Left cardiac atrium (tissue), 4 donors: ENCODE measurements around the gene GPR68. TPM values are rescaled to one million over a fixed set of nuclear protein-coding genes. Genes with fewer than 3 reads are reported as not detected.
"Not testable (repeated sequence)": the region's sequence is repeated elsewhere in the genome, so short reads cannot be mapped to it uniquely, and the experiment has no call there.

Source experiments
- ATAC-seq, 2 donors: fragments of 200-7000 bp; cut with Tn5 transposase; one replicate each; pipeline ENCODE4 v1.9.1; 2020; ENCODE audit warnings: mild to moderate bottlenecking in 2 of 2, moderate library complexity in 2 of 2
- DNase-seq: peaks from one replicate; pipeline ENCODE4 v3.0.0-alpha.2; 2020
- intact Hi-C, 2 donors: fragments of 100-400 bp; cut with DNase I; formaldehyde crosslinking; loops; one replicate each; pipeline versions ENCODE4 v1.14.1 to v1.15.1; 2022 to 2023
- total RNA-seq, 2 donors: library from RNA; stranded (reverse); fragmentation: NEBNext Ultra II Directional; extraction: Animal tissue kit (Norgen Biotek cat#: 25700); gene quantifications; one replicate each; pipeline ENCODE4 v1.2.1, GENCODE V29; 2021
- donor health status: DM: no; HTN: yes; CAD: no.
- donor health status: DM: no; HTN: yes; CAD: no; lungs with severe emphysema.
- donor health status: DM: yes; HTN: yes; CAD: no.
- donor health status: Dilated cardiomyopathy.

The GPR68 gene
- total RNA-seq, 2 donors from 2014 or later, result 0.94 to 1.8 TPM

GRCh38 chr14:91257328-91258010, 13.0 kb upstream of the GPR68 start:
- DNase-seq (no peak), ATAC-seq (peak in 1 of 2 donors; percentile 3)
- intact Hi-C loops, result no loop called here

GRCh38 chr14:91256661-91257060, 12.2 kb upstream of the GPR68 start:
- intact Hi-C loops, result no loop called here
- DNase-seq (no peak), ATAC-seq (no peak)

- no peak for ATAC-seq
- intact Hi-C loops, result no loop called here
- DNase-seq, result no peak
These were observed 10.7 kb upstream of the GPR68 start for GRCh38 chr14:91255026-91255695.

- intact Hi-C loops, result no loop called here
- ATAC-seq (no peak), DNase-seq (no peak)
These were observed 10.0 kb upstream of the GPR68 start for GRCh38 chr14:91254461-91254860.

- ATAC-seq (peak; percentile 1 to 27), DNase-seq (no peak)
- intact Hi-C loops, result no loop called here
These were observed 9.4 kb upstream of the GPR68 start for GRCh38 chr14:91253795-91254323.

- DNase-seq, result peak; percentile 50
- intact Hi-C loops, result no loop called here
- ATAC-seq, result peak; percentile 50 to 83
These were observed 8.6 kb upstream of the GPR68 start for GRCh38 chr14:91252871-91253794.

GRCh38 chr14:91250912-91251311, 6.4 kb upstream of the GPR68 start:
- intact Hi-C loops, result no loop called here
- DNase-seq (no peak), ATAC-seq (no peak)

- intact Hi-C loops, result no loop called here
- DNase-seq (no peak), ATAC-seq (no peak)
These were observed 5.5 kb upstream of the GPR68 start for GRCh38 chr14:91249841-91250616.

- no peak for DNase-seq
- intact Hi-C loops, result no loop called here
- ATAC-seq, result no peak
These were observed 1.7 kb upstream of the GPR68 start for GRCh38 chr14:91246051-91246852.

- intact Hi-C loops, ATAC-seq, DNase-seq: not testable (repeated sequence)
These were observed 1.1 kb upstream of the GPR68 start for GRCh38 chr14:91245616-91246015.

GRCh38 chr14:91245029-91245428, 525 bp upstream of the GPR68 start:
- ATAC-seq (peak; percentile 10 to 12), DNase-seq (no peak)
- intact Hi-C loops, result no loop called here

- DNase-seq (no peak), ATAC-seq (no peak)
- intact Hi-C loops, result no loop called here
These were observed 1.4 kb downstream of the GPR68 start for GRCh38 chr14:91243074-91243471.

GRCh38 chr14:91242635-91243034, 1.9 kb downstream of the GPR68 start:
- DNase-seq (no peak), ATAC-seq (no peak)
- intact Hi-C loops, result no loop called here

GRCh38 chr14:91241863-91242262, 2.6 kb downstream of the GPR68 start:
- no peak for ATAC-seq
- DNase-seq, result no peak
- intact Hi-C loops, result no loop called here

GRCh38 chr14:91238661-91239060, 5.8 kb downstream of the GPR68 start:
- no peak for ATAC-seq
- no peak for DNase-seq
- intact Hi-C loops, result no loop called here

- DNase-seq (no peak), ATAC-seq (no peak)
- intact Hi-C loops, result no loop called here
These were observed 6.4 kb downstream of the GPR68 start for GRCh38 chr14:91238085-91238484.

GRCh38 chr14:91237219-91237618, 7.3 kb downstream of the GPR68 start:
- DNase-seq, result no peak
- ATAC-seq, result no peak
- intact Hi-C loops, result no loop called here

GRCh38 chr14:91235841-91236240, 8.7 kb downstream of the GPR68 start:
- DNase-seq, result no peak
- intact Hi-C loops, result no loop called here
- no peak for ATAC-seq
